GM19397 (cell line): Measurements from ENCODE around the gene RASSF5.
A peak's percentile ranks its signal among the peaks of the same experiment; 100 is the strongest.

Source experiments
- ATAC-seq: cut with Tn5 transposase; IDR thresholded peaks from one replicate; pipeline ENCODE4 v1.9.1; 2021; ENCODE audit warnings: mild to moderate bottlenecking, moderate library complexity; ENCODE audit not compliant: unreplicated experiment

The RASSF5 gene

GRCh38 chr1:206496131-206496793 is 11.1 kb upstream of the RASSF5 start:
- ATAC-seq: no peak

GRCh38 chr1:206497363-206497762 is 10.0 kb upstream of the RASSF5 start:
- ATAC-seq: no peak

GRCh38 chr1:206497774-206498173 is 9.6 kb upstream of the RASSF5 start:
- no peak for ATAC-seq

GRCh38 chr1:206498685-206499084 is 8.6 kb upstream of the RASSF5 start:
- no peak for ATAC-seq

- no peak for ATAC-seq
These were observed 7.3 kb upstream of the RASSF5 start for GRCh38 chr1:206500046-206500445.

GRCh38 chr1:206501881-206502280 is 5.5 kb upstream of the RASSF5 start:
- no peak for ATAC-seq

- no peak for ATAC-seq
These were observed 4.9 kb upstream of the RASSF5 start for GRCh38 chr1:206502403-206502802.

GRCh38 chr1:206502812-206503211 is 4.5 kb upstream of the RASSF5 start:
- no peak for ATAC-seq

- ATAC-seq: no peak
These were observed 3.6 kb upstream of the RASSF5 start for GRCh38 chr1:206503591-206504362.

GRCh38 chr1:206504363-206504713 is 3.0 kb upstream of the RASSF5 start:
- ATAC-seq: no peak

- no peak for ATAC-seq
These were observed 1.5 kb upstream of the RASSF5 start for GRCh38 chr1:206505702-206506355.

GRCh38 chr1:206506405-206507283 is 687 bp upstream of the RASSF5 start:
- peak; percentile 13 for ATAC-seq

- ATAC-seq: no peak
These were observed 979 bp downstream of the RASSF5 start for GRCh38 chr1:206508130-206508889.

- no peak for ATAC-seq
These were observed 1.6 kb downstream of the RASSF5 start for GRCh38 chr1:206508956-206509355.

- ATAC-seq: no peak
These were observed 2.4 kb downstream of the RASSF5 start for GRCh38 chr1:206509612-206510257.

- ATAC-seq: no peak
These were observed 3.0 kb downstream of the RASSF5 start for GRCh38 chr1:206510371-206510770.

- no peak for ATAC-seq
These were observed 4.2 kb downstream of the RASSF5 start for GRCh38 chr1:206511362-206512057.

- no peak for ATAC-seq
These were observed 4.9 kb downstream of the RASSF5 start for GRCh38 chr1:206512058-206512850.

GRCh38 chr1:206512851-206513180 is 5.5 kb downstream of the RASSF5 start:
- no peak for ATAC-seq
